Endodermal cell (in vitro differentiated cells): Measurements from ENCODE around the gene CDC14B. TPM values are rescaled to one million over a fixed set of nuclear protein-coding genes. Genes with fewer than 3 reads are reported as not detected.

Experiments
- DNase-seq: peaks from one replicate; pipeline ENCODE4 v3.0.0-alpha.2; 2017
- H3K27ac ChIP-seq: 2 replicates; pipeline ENCODE4 v1.5.1; 2013; ENCODE audit warnings: mild to moderate bottlenecking, low read depth, low read length, moderate library complexity
- H3K27me3 ChIP-seq: 2 replicates; pipeline ENCODE4 v1.6.1; 2013; ENCODE audit warnings: mild to moderate bottlenecking, low read length, moderate library complexity; ENCODE audit not compliant: insufficient read depth, control insufficient read depth, poor library complexity, severe bottlenecking
- H3K36me3 ChIP-seq: 2 replicates; pipeline ENCODE4 v1.7.0; 2013; ENCODE audit warnings: mild to moderate bottlenecking, low read length, moderate library complexity; ENCODE audit not compliant: control insufficient read depth, insufficient read depth
- H3K4me1 ChIP-seq: one replicate; pipeline ENCODE4 v1.7.0; 2013; ENCODE audit warnings: low read length; ENCODE audit not compliant: control insufficient read depth, insufficient read depth
- H3K4me3 ChIP-seq: 2 replicates; pipeline ENCODE4 v1.5.1; 2013; ENCODE audit warnings: mild to moderate bottlenecking, low read length, moderate library complexity
- H3K9ac ChIP-seq: 2 replicates; pipeline ENCODE4 v1.6.1; 2013; ENCODE audit warnings: mild to moderate bottlenecking, low read length, moderate library complexity; ENCODE audit not compliant: poor library complexity, severe bottlenecking; ENCODE audit errors: extremely low read depth
- H3K9me3 ChIP-seq: 2 replicates; pipeline ENCODE4 v1.6.1; 2013; ENCODE audit warnings: mild to moderate bottlenecking, low read length, moderate library complexity; ENCODE audit not compliant: control insufficient read depth
- H3K27ac Mint-ChIP-seq: 2 replicates; pipeline ENCODE4 v1.8.0; 2020; ENCODE audit warnings: mixed read lengths
- H3K27me3 Mint-ChIP-seq: 2 replicates; pipeline ENCODE4 v1.8.0; 2021; ENCODE audit warnings: mild to moderate bottlenecking, mixed read lengths; ENCODE audit not compliant: insufficient read depth
- H3K36me3 Mint-ChIP-seq: 2 replicates; pipeline ENCODE4 v1.8.0; 2020; ENCODE audit warnings: low read depth, mixed read lengths
- H3K4me1 Mint-ChIP-seq: 2 replicates; pipeline ENCODE4 v1.8.0; 2020; ENCODE audit warnings: mixed read lengths
- H3K4me3 Mint-ChIP-seq: 2 replicates; pipeline ENCODE4 v1.8.0; 2020; ENCODE audit warnings: mild to moderate bottlenecking, moderate library complexity, mixed read lengths
- H3K9me3 Mint-ChIP-seq: 2 replicates; pipeline ENCODE4 v1.8.0; 2020; ENCODE audit warnings: mild to moderate bottlenecking, mixed read lengths
- WGBS, 2 experiments: methylation state at CpG; one replicate each; pipeline versions ENCODE4 v1.1.5 to v1.1.7; 2013; ENCODE audit warnings: missing lambda C conversion rate in 2 of 2, mixed read lengths in 1 of 2; ENCODE audit not compliant: insufficient coverage in 1 of 2, insufficient read length in 1 of 2; 5-methylcytosine and 5-hydroxymethylcytosine counted together
- total RNA-seq, 2 donors: library from RNA; stranded (reverse); fragmentation: NEBNext Ultra II Directional in 1 of 2; extraction: Animal tissue kit (Norgen Biotek cat#: 25700) in 1 of 2; gene quantifications; 2 replicates in 1 of 2; 3 replicates in 1 of 2; pipeline ENCODE4 v1.2.1, GENCODE V29; 2021
- TF ChIP-seq, protein P1 (sequence below): fragments of 200-600 bp; sonication (generic); conservative IDR thresholded peaks from 2 replicates; pipeline ENCODE4 v1.5.0; 2021; ENCODE audit warnings: antibody characterized with exemption, mild to moderate bottlenecking

The CDC14B gene
- total RNA-seq, 2 donors from 2014 or later: 47.5 to 48.3 TPM

DNA sequence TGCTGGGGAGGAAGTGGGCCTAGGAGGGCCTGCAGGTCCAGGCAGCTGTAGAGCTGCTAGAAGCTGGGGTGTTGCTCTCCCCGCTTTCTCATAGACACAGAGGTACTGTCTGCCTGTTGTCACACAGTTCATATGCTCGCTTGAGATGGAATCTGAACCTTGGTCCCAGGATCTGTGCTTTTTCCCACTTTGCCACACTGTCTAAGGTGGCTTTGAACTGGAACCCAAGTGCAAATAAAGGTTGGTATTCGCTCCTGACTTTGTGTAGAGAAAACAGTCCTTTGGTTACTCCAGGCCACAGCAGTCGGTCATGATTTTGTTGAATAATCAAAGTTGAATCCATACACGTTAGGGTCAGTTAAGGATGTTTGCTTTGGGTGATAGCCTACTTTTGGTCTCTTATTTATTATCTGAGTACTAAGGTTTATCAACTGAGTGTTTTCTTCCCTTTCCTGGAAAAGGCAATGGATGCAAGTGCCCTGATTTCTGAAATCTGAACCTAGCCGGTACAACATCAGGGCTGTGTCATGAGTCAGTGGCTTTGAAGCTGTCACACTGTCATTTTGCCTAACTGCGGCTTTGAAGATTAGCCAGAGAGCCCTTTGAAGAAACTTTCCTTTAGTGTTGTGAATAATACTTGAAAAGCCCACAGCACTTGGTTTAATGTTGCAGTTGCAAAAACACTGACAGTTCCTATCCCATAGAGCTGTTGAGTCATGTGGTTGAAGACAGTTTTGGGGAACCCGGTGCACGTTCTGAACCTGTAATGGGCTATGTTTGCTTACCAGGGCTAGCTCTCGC is 128.4 kb downstream of the CDC14B start:
- TF ChIP-seq, protein P1, sequence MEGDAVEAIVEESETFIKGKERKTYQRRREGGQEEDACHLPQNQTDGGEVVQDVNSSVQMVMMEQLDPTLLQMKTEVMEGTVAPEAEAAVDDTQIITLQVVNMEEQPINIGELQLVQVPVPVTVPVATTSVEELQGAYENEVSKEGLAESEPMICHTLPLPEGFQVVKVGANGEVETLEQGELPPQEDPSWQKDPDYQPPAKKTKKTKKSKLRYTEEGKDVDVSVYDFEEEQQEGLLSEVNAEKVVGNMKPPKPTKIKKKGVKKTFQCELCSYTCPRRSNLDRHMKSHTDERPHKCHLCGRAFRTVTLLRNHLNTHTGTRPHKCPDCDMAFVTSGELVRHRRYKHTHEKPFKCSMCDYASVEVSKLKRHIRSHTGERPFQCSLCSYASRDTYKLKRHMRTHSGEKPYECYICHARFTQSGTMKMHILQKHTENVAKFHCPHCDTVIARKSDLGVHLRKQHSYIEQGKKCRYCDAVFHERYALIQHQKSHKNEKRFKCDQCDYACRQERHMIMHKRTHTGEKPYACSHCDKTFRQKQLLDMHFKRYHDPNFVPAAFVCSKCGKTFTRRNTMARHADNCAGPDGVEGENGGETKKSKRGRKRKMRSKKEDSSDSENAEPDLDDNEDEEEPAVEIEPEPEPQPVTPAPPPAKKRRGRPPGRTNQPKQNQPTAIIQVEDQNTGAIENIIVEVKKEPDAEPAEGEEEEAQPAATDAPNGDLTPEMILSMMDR: no peak
- H3K27me3 Mint-ChIP-seq: no peaks in the 10 kb centered on the region
- H3K9me3 Mint-ChIP-seq: no peaks in the 10 kb centered on the region
- H3K4me1 Mint-ChIP-seq: peaks cover 5% of the 10 kb centered on the region
- H3K4me3 Mint-ChIP-seq: no peak overlapping the region
- H3K27me3 ChIP-seq: no peaks in the 10 kb centered on the region
- H3K27ac Mint-ChIP-seq: peak overlapping the region; percentile 52
- H3K4me1 ChIP-seq: no peaks in the 10 kb centered on the region
- DNase-seq: no peak
- 90 to 95% methylated on average over 9 to 10 of the region's 10 CpGs for WGBS, 2 experiments
- peaks cover 19% of the 10 kb centered on the region for H3K36me3 ChIP-seq
- no peak overlapping the region for H3K4me3 ChIP-seq
- peaks cover 52% of the 10 kb centered on the region for H3K36me3 Mint-ChIP-seq
- no peaks in the 10 kb centered on the region for H3K9me3 ChIP-seq
- no peak overlapping the region for H3K9ac ChIP-seq
- no peak overlapping the region for H3K27ac ChIP-seq

- Mint-ChIP-seq H3K36me3 (peaks cover 50% of the 10 kb centered on the region), H3K9me3 (no peaks in the 10 kb centered on the region), H3K27me3 (no peaks in the 10 kb centered on the region), H3K4me1 (peaks cover 5% of the 10 kb centered on the region), H3K27ac (peak overlapping the region; percentile 67), H3K4me3 (no peak overlapping the region)
- Histone ChIP-seq H3K9ac (no peak overlapping the region), H3K27me3 (no peaks in the 10 kb centered on the region), H3K4me3 (no peak overlapping the region), H3K36me3 (peaks cover 19% of the 10 kb centered on the region), H3K4me1 (no peaks in the 10 kb centered on the region), H3K9me3 (no peaks in the 10 kb centered on the region), H3K27ac (peak overlapping the region; percentile 57)
- no peak for DNase-seq
- TF ChIP-seq, protein P1: no peak
- 90 to 100% methylated on average over 6 to 10 of the region's 10 CpGs for WGBS, 2 experiments
Observed at GRCh38 chr9:96490534-96491078, 129.0 kb downstream of the CDC14B start.

- H3K4me1 Mint-ChIP-seq: peaks cover 5% of the 10 kb centered on the region
- 93 to 94% methylated on average over 8 to 12 of the region's 12 CpGs for WGBS, 2 experiments
- peaks cover 57% of the 10 kb centered on the region for H3K36me3 Mint-ChIP-seq
- Histone ChIP-seq H3K27ac (peak overlapping the region; percentile 30), H3K4me3 (no peak overlapping the region), H3K27me3 (no peaks in the 10 kb centered on the region), H3K9me3 (no peaks in the 10 kb centered on the region), H3K4me1 (no peaks in the 10 kb centered on the region), H3K36me3 (peaks cover 19% of the 10 kb centered on the region), H3K9ac (no peak overlapping the region)
- DNase-seq: no peak
- H3K27me3 Mint-ChIP-seq: no peaks in the 10 kb centered on the region
- TF ChIP-seq, protein P1: no peak
- no peaks in the 10 kb centered on the region for H3K9me3 Mint-ChIP-seq
- no peak overlapping the region for H3K27ac Mint-ChIP-seq
- no peak overlapping the region for H3K4me3 Mint-ChIP-seq
Observed at GRCh38 chr9:96489482-96489979, 130.1 kb downstream of the CDC14B start.
